GM19043 (cell line): ENCODE results near the gene TMEM255B.
"Not testable (repeated sequence)": the region's sequence is repeated elsewhere in the genome, so short reads cannot be mapped to it uniquely, and the experiment has no call there.

ENCODE experiments used
- ATAC-seq: cut with Tn5 transposase; IDR thresholded peaks from one replicate; pipeline ENCODE4 v1.9.1; 2021; ENCODE audit warnings: low read depth; ENCODE audit not compliant: unreplicated experiment

TMEM255B gene

DNA sequence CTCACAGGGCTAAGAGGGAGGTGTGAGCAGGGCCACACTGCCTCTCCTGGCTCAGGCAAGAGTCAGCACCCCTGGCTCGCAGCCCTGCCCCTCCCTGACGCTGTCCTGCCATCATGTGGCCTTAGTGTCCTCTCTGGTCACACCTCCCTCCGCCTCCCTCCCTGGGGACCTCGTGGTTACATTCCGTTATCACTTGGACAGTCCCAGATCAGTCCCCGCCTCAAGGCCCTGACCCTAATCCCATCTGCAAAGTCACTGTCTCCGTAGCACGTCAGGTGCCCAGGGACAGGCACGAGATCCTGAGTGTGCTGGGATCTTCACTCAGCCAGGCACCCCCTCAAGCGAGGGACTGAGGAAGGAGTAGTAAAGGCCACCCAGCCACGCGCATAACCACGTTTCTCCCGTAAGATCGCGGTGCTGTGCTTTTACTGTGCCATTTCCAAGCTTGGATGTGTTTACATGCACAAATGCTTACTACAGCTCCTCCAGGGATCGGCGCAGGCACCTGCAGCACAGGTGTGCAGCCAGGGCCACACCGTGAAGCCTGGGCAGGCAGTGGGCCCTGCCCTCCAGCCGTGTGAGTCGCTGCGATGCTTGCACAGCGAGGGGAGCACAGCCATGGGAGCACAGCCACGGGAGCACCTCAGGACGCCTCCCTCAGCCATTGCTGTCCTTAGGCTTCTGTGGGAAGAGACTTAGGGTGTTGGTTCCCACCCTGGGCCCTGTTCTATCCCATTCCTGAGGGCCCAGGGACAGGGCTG lies 10.7 kb upstream of the TMEM255B start:
- ATAC-seq, result no peak

DNA sequence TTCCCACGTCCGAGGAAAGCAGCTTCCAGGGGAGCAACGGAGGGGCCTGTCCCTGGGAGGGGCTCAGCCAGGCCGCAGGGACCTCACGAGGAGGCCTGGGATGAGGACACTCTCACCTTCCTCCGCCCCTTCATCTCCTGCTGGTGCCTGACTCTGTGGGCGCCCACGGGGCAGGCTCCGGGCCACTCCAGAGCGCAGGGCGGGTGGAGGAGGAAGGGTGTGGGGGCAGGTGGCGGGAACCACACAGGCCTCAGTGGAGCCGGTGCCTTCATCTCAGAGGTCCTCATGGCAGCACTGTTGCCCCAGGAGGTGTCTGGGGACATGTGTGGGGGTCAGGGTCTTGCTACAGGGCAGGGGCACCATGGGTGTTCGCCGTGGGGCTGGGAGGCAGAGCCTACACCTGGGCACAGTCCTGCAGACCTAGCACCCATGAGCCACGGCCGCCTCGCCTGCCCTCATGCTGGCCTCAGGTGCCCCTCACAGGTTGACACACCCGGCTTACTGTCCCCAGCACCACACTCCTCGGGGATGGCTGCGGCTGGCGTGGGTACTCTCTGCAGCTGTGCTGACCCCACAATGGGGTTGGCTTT lies 10.1 kb upstream of the TMEM255B start:
- ATAC-seq, result no peak

- no peak for ATAC-seq
Measured at GRCh38 chr13:113749507-113749906, 9.5 kb upstream of the TMEM255B start.

DNA sequence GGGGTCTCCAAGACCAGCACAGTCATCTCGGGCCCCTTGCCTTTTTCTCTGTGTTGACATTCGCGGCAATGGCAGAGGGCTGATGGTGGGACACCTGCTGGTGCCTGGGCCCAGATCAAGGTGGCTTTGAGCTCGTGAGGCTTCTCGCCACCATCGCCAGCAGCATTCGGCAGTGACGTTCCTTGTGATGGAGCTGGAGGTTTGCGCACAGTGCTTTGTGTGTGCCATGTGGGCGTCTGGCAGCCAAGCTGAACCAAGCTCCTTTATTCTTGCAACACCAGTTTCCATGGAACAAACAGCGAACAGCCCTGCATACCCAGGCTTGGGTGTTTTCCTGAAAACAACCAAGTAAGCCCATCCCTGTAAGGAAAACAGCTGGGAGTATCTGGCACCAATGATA lies 9.1 kb upstream of the TMEM255B start:
- ATAC-seq, result no peak

- ATAC-seq, result no peak
Measured at GRCh38 chr13:113750554-113751399, 8.2 kb upstream of the TMEM255B start.

- no peak for ATAC-seq
Measured at GRCh38 chr13:113751491-113751890, 7.5 kb upstream of the TMEM255B start.

GRCh38 chr13:113752211-113752986 lies 6.6 kb upstream of the TMEM255B start:
- ATAC-seq, result not testable (repeated sequence)

GRCh38 chr13:113753171-113753570 lies 5.9 kb upstream of the TMEM255B start:
- ATAC-seq, result no peak

GRCh38 chr13:113754242-113754641 lies 4.8 kb upstream of the TMEM255B start:
- ATAC-seq, result no peak

DNA sequence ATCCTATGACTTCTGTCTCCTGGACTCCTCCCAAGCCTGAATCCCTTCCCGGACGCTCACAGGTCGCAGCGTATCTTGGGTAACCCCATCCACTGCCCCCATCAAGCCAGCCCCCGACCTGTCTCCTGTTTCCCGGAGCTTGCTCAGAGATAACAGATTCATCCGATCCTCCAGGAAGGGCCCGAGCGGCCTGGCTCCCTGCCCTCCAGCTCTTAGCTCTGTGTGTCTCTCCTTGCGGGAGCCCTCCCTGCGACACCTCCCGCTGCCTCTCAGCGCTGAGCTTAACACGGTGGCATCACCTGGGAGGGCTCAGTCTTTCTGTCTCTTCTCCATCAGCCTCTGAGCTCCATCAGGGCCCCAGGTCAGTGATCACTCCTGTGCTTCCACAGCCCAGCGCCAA lies 4.3 kb upstream of the TMEM255B start:
- ATAC-seq, result no peak

- no peak for ATAC-seq
Measured at GRCh38 chr13:113756441-113757097, 2.5 kb upstream of the TMEM255B start.

- ATAC-seq, result no peak
Measured at GRCh38 chr13:113759525-113760137, 605 bp downstream of the TMEM255B start.

- ATAC-seq, result no peak
Measured at GRCh38 chr13:113761136-113761535, 2.1 kb downstream of the TMEM255B start.

DNA sequence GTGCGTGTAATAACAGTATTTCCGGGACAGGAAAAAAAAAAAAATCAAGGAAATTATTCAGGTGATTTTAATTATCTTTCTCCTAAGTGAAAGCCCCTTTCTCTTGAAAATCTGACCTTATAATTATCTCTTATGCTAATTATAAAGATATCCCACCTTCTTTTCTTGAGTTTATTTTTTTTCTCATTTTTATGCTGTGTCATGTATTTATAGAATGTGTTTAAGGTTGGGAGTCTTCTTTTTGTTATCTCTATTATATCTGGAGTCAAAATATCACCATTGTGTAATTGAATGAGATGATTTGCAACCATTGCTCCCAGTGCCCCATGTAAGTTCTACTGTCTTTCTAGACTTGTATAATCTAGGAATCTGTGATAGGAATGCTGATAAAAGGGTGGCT lies 3.0 kb downstream of the TMEM255B start:
- ATAC-seq, result no peak

GRCh38 chr13:113762538-113762937 lies 3.5 kb downstream of the TMEM255B start:
- ATAC-seq, result no peak

GRCh38 chr13:113763254-113763653 lies 4.2 kb downstream of the TMEM255B start:
- ATAC-seq, result no peak

- no peak for ATAC-seq
Measured at GRCh38 chr13:113763961-113764792, 5.2 kb downstream of the TMEM255B start.

DNA sequence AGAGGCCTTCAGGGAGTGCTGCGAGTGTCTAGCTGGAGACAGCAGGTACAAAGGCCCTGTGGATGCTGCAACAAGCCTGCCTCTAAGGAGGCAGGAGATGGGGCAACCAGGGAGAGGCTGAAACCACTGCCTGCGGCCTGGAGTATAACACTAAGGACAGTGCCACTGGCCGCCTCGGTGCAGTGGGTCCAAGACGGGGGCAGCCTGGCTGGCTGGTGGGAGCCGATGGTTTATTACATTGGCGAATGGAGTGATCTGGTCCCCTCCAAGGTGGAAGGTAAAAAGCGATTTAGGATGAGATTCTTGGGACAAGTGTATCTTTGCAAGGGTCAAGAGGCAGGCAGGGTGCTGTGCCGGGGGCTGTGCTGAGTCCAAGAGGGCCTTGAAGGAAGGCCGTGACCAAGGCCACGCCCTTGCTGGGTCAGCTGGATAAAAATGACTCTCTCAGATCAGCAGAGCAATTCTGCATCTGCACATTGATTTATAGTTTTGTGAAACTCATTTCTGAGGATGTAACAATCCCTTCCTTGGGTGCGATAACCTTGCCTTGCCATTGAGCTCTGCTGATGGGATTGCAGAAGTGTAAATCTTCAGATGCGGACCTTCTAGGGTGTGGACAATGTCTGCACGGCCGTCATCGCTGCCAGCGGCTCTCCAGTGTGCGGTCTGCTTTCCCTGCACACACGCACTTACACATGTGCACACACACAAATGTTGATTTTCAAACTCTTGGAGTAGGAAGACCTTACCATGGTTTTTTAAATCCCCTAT lies 6.0 kb downstream of the TMEM255B start:
- no peak for ATAC-seq
